K562 (cell line): ENCODE results near the gene APBA2. TPM values are rescaled to one million over a fixed set of nuclear protein-coding genes. Genes with fewer than 3 reads are reported as not detected.
"Not testable (repeated sequence)": the region's sequence is repeated elsewhere in the genome, so short reads cannot be mapped to it uniquely, and the experiment has no call there.

ENCODE experiments used
- ATAC-seq: fragments of 200-7000 bp; cut with Tn5 transposase; 3 replicates; pipeline ENCODE4 v1.9.1; 2020; ENCODE audit warnings: moderate library complexity
- BruUV-seq: library from RNA; stranded (reverse); fragments of 400-500 nt; replicated peaks from 2 replicates; lab custom pipeline; 2021; lab: Mats Ljungman, UMichigan
- CTCF ChIA-PET: fragments of 300-600 bp; formaldehyde crosslinking; extraction: SDS; loops from one replicate; lab custom pipeline; 2021; ENCODE audit warnings: low intra/inter-chr PET ratio; lab: Yijun Ruan, JAX
- POLR2A ChIA-PET: fragments of 300-600, 350-650 bp; sonication (Branson Sonifier 250); formaldehyde crosslinking; extraction: SDS; loops from one replicate; lab custom pipeline; 2021; ENCODE audit warnings: antibody characterized with exemption, inconsistent platforms; lab: Yijun Ruan, JAX
- DNase-seq, 4 experiments: peaks; one replicate each; pipeline versions ENCODE4 v3.0.0 to v3.0.0-alpha.2; 2011 to 2018; ENCODE audit warnings: low spot score in 3 of 4, mixed read lengths in 3 of 4; ENCODE audit errors: extremely low read depth in 1 of 4
- FAIRE-seq: peaks from 2 replicates; lab custom pipeline; 2011; peaks lifted over from hg19 to GRCh38; lab: Jason Lieb, UNC
- H2AFZ ChIP-seq: 2 replicates; pipeline ENCODE4 v1.6.0; 2011; ENCODE audit warnings: low read depth, low read length, control low read depth, inconsistent platforms
- H3K27ac ChIP-seq: fragments of 200-600 bp; 3 replicates; pipeline ENCODE4 v1.8.0; 2011; ENCODE audit warnings: low read depth, mild to moderate bottlenecking, control low read depth, inconsistent platforms, low read length, moderate library complexity, mixed read lengths; ENCODE audit errors: extremely low read depth
- H3K27me3 ChIP-seq, 2 experiments: fragments of 300-600 bp in 1 of 2; 2 replicates in 1 of 2; 3 replicates in 1 of 2; pipeline versions ENCODE4 v1.6.0 to v1.8.0; 2011; ENCODE audit warnings: inconsistent platforms in 2 of 2, low read length in 2 of 2, mild to moderate bottlenecking in 1 of 2, mixed read lengths in 1 of 2, moderate library complexity in 1 of 2; ENCODE audit not compliant: control insufficient read depth in 2 of 2, insufficient read depth in 2 of 2
- H3K36me3 ChIP-seq: fragments of 300-600 bp; 3 replicates; pipeline ENCODE4 v1.8.0; 2011; ENCODE audit warnings: mild to moderate bottlenecking, low read length, inconsistent platforms; ENCODE audit not compliant: control insufficient read depth, insufficient read depth
- H3K4me1 ChIP-seq, 2 experiments: fragments of 200-600 bp in 1 of 2; replicated peaks in 1 of 2; 2 replicates in 1 of 2; 3 replicates in 1 of 2; pipeline versions ENCODE4 v1.5.1 to v1.8.0; 2011; ENCODE audit warnings: inconsistent platforms in 2 of 2, low read length in 2 of 2, mild to moderate bottlenecking in 1 of 2, mixed read lengths in 1 of 2, moderate library complexity in 1 of 2; ENCODE audit not compliant: control insufficient read depth in 2 of 2, insufficient read depth in 2 of 2
- H3K4me2 ChIP-seq: 2 replicates; pipeline ENCODE4 v1.6.1; 2011; ENCODE audit warnings: low read length, control low read depth, inconsistent platforms, mixed read lengths; ENCODE audit not compliant: insufficient read depth
- H3K4me3 ChIP-seq: fragments of 200-600 bp; sonication (generic), shearing (Covaris generic); 2 replicates; pipeline ENCODE4 v1.5.1; 2016; ENCODE audit warnings: control low read depth, inconsistent platforms
- H3K79me2 ChIP-seq: fragments of 200-600 bp; 3 replicates; pipeline ENCODE4 v1.8.0; 2011; ENCODE audit warnings: low read length, inconsistent platforms; ENCODE audit not compliant: control insufficient read depth, insufficient read depth
- H3K9ac ChIP-seq, 2 experiments: 2 replicates each; pipeline versions ENCODE4 v1.6.0 to v1.6.1; 2011; ENCODE audit warnings: low read depth in 2 of 2, low read length in 2 of 2, control low read depth in 1 of 2, inconsistent platforms in 1 of 2, mild to moderate bottlenecking in 1 of 2, mixed read lengths in 1 of 2; ENCODE audit not compliant: insufficient read depth in 1 of 2
- H3K9me1 ChIP-seq: one replicate; pipeline ENCODE4 v1.6.0; 2011; ENCODE audit warnings: inconsistent platforms, mild to moderate bottlenecking, low read length, moderate library complexity; ENCODE audit not compliant: control insufficient read depth, insufficient read depth
- H3K9me3 ChIP-seq: replicated peaks from 2 replicates; pipeline ENCODE4 v1.5.1; 2011; ENCODE audit warnings: low read depth, low read length, inconsistent platforms; ENCODE audit not compliant: control insufficient read depth, insufficient read depth
- H4K20me1 ChIP-seq: replicated peaks from 2 replicates; pipeline ENCODE4 v1.6.1; 2011; ENCODE audit warnings: low read length, inconsistent platforms, mixed read lengths; ENCODE audit not compliant: control insufficient read depth, insufficient read depth
- ARHGAP35 ChIP-seq: fragments of 450-650 bp; IDR thresholded peaks from 2 replicates; pipeline ENCODE4 v1.6.1; 2018; ENCODE audit not compliant: partially characterized antibody
- HBP1 ChIP-seq: fragments of 450-650 bp; formaldehyde crosslinking; IDR thresholded peaks from 2 replicates; pipeline ENCODE4 v1.4.0; 2022; ENCODE audit warnings: missing genetic modification characterization
- IFI16 ChIP-seq: fragments of 250-450 bp; sonication (Bioruptor Pico); IDR thresholded peaks from 2 replicates; pipeline ENCODE4 v2.1.2; 2022; ENCODE audit warnings: mild to moderate bottlenecking, inconsistent platforms
- MYNN ChIP-seq, 2 experiments: sonication (generic); formaldehyde crosslinking in 1 of 2; IDR thresholded peaks; 2 replicates each; pipeline versions ENCODE4 v1.5.0 to v1.6.1; 2016 to 2020; ENCODE audit warnings: antibody characterized with exemption in 1 of 2, missing genetic modification reagents in 1 of 2
- SUPT5H ChIP-seq: fragments of 450-650 bp; IDR thresholded peaks from 2 replicates; pipeline ENCODE4 v1.6.1; 2016
- TOE1 ChIP-seq, 2 experiments: fragments of 450-650 bp in 1 of 2; sonication (generic) in 1 of 2; formaldehyde crosslinking in 1 of 2; IDR thresholded peaks; 2 replicates each; pipeline versions ENCODE4 v1.7.1 to v1.8.0; 2016 to 2022; ENCODE audit warnings: borderline replicate concordance in 2 of 2, mild to moderate bottlenecking in 2 of 2, antibody characterized with exemption in 1 of 2, inconsistent platforms in 1 of 2, low read depth in 1 of 2, missing genetic modification reagents in 1 of 2, moderate library complexity in 1 of 2
- UBTF ChIP-seq, 2 experiments: IDR thresholded peaks; 2 replicates each; pipeline ENCODE4 v1.6.1; 2012; ENCODE audit warnings: improper control_type of control experiment in 2 of 2, low read depth in 2 of 2, low read length in 2 of 2, borderline replicate concordance in 1 of 2
- XRCC3 ChIP-seq: fragments of 450-650 bp; IDR thresholded peaks from 2 replicates; pipeline ENCODE4 v1.6.1; 2017; ENCODE audit warnings: mild to moderate bottlenecking, moderate library complexity
- ZNF239 ChIP-seq: fragments of 250-450 bp; sonication (Bioruptor Pico); IDR thresholded peaks from 2 replicates; pipeline ENCODE4 v1.4.0; 2020; ENCODE audit warnings: mild to moderate bottlenecking
- WGBS: fragments of 100-300 bp; shearing (Covaris generic); methylation state at CpG from one replicate; pipeline ENCODE4 v1.1.6; 2016; ENCODE audit warnings: low coverage, mixed read lengths; ENCODE audit not compliant: insufficient coverage; ENCODE audit errors: missing lambda C conversion rate; 5-methylcytosine and 5-hydroxymethylcytosine counted together
- in situ Hi-C: fragments of 300-500 bp; cut with MboI; formaldehyde crosslinking; loops from 4 replicates; pipeline ENCODE4 v1.15.0; 2018; ENCODE audit warnings: inconsistent platforms, mixed read lengths
- intact Hi-C: fragments of 100-400 bp; cut with micrococcal nuclease; formaldehyde crosslinking; loops from 2 replicates; pipeline ENCODE4 v1.14.2; 2022
- polyA plus RNA-seq, 8 experiments: library from polyadenylated mRNA; depleted of rRNA in 4 of 8; stranded (reverse) in 5 of 8; unstranded in 3 of 8; fragments of >200 nt; fragmentation: Nextera tagmentation in 2 of 8; fragmentation: Illumina TruSeq in 1 of 8; extraction: Ambion mirVana in 2 of 8; extraction: Trizol in 1 of 8; gene quantifications; 2 replicates each; pipeline versions ENCODE4 v1.2.1 to v1.2.3, GENCODE V29; 2011 to 2014; ENCODE audit warnings: inconsistent platforms in 1 of 8, missing spikeins in 1 of 8
- total RNA-seq, 7 experiments: library from RNA; depleted of rRNA in 6 of 7; stranded (reverse); fragments of >200 nt in 6 of 7; fragmentation: Illumina TruSeq in 2 of 7; extraction: Trizol in 2 of 7; gene quantifications; 2 replicates each; pipeline versions ENCODE4 v1.2.1 to v1.2.3, GENCODE V29; 2011 to 2021; ENCODE audit warnings: low replicate concordance in 1 of 7

Gene APBA2
- total and polyA plus RNA-seq, 9 of the 15 experiments (the other 6 are each of a cell fraction or from before 2014, with no cell fraction given) = 0.24 to 40.9 (median 25.2) TPM

GRCh38 chr15:28890291-28890690 is 4.5 kb downstream of the APBA2 start:
- CTCF ChIA-PET, H3K27me3 ChIP-seq, H3K36me3 ChIP-seq, BruUV-seq, H2AFZ ChIP-seq, H3K27ac ChIP-seq, H3K9me1 ChIP-seq, DNase-seq, in situ Hi-C loops, H3K4me2 ChIP-seq, H3K4me3 ChIP-seq, H4K20me1 ChIP-seq, ATAC-seq, intact Hi-C loops, H3K9me3 ChIP-seq, FAIRE-seq: not testable (repeated sequence)
- peak overlapping the region in 1 of 2 experiments; percentile 45; a peak in 1 of 4 replicates for H3K9ac ChIP-seq
- peaks cover 81% of the 10 kb centered on the region for H3K79me2 ChIP-seq
- H3K4me1 ChIP-seq = peaks cover 25 to 41% of the 10 kb centered on the region in 2 experiments
- POLR2A ChIA-PET = interaction anchor here (1.0 to 3.0 kb wide), 2 partner anchors 13 to 21 kb away, joined by 4 to 11 read pairs; no protein-coding TSS in a partner anchor
- 79% methylated on average over 4 of the region's 4 CpGs for WGBS

- ATAC-seq (no peak), FAIRE-seq (peak; percentile 42), DNase-seq (no peak)
- H3K36me3 ChIP-seq = no peaks in the 10 kb centered on the region
- no peak overlapping the region for H3K4me3 ChIP-seq
- peaks cover 7% of the 10 kb centered on the region; the same call in 1 of the 2 replicates for H4K20me1 ChIP-seq
- 0 out of 4 replicates have a peak overlapping the region, but pooled peaks of 1 of the 2 experiments have one; percentile 45 for H3K9ac ChIP-seq
- no peaks in the 10 kb centered on the region for H3K27me3 ChIP-seq
- 70% methylated on average over 15 of the region's 15 CpGs for WGBS
- H2AFZ ChIP-seq = no peak overlapping the region
- no peaks in the 10 kb centered on the region for H3K9me3 ChIP-seq
- ChIA-PET CTCF (no interaction called here), POLR2A (interaction anchor here (0.6 to 3.0 kb wide), 3 partner anchors 8 to 20 kb away, joined by 3 to 11 read pairs (median 4); no protein-coding TSS in a partner anchor)
- intact Hi-C loops (no loop called here), in situ Hi-C loops (no loop called here)
- no peak overlapping the region for H3K27ac ChIP-seq
- H3K4me2 ChIP-seq = peak overlapping the region; percentile 24; the same call in 1 of the 2 replicates
- H3K4me1 ChIP-seq = peaks cover 25 to 38% of the 10 kb centered on the region in 2 experiments
- H3K79me2 ChIP-seq = peaks cover 87% of the 10 kb centered on the region
- BruUV-seq = TSS peak; percentile 11
- no peaks in the 10 kb centered on the region for H3K9me1 ChIP-seq
- no peak for TF ChIP-seq IFI16 (CRISPR knock-in tag)
- no peak for TF ChIP-seq MYNN (IDR thresholded peaks at IDR 0.05)
- TF ChIP-seq MYNN (CRISPR knock-in tag; IDR thresholded peaks at IDR 0.05) = no peak
- no peak for TF ChIP-seq UBTF (IDR thresholded peaks at IDR 0.05; ENCODE audit: borderline replicate concordance in 1 of 2, low read depth in 2 of 2, low read length in 2 of 2)
- no peak for TF ChIP-seq XRCC3
- no peak for TF ChIP-seq ARHGAP35
- TF ChIP-seq HBP1 (CRISPR knock-in tag) = no peak
- no peak for TF ChIP-seq SUPT5H
- TF ChIP-seq ZNF239 (CRISPR knock-in tag) = no peak
- no peak for TF ChIP-seq TOE1 (IDR thresholded peaks at IDR 0.05; ENCODE audit: borderline replicate concordance)
- no peak for TF ChIP-seq TOE1 (CRISPR knock-in tag; IDR thresholded peaks at IDR 0.05; ENCODE audit: borderline replicate concordance, low read depth)
Observed at GRCh38 chr15:28890711-28891495, 5.1 kb downstream of the APBA2 start.
